HG03520 (cell line): ENCODE results near the gene ULK4.
"Not testable (repeated sequence)": the region's sequence is repeated elsewhere in the genome, so short reads cannot be mapped to it uniquely, and the experiment has no call there.

ENCODE experiments used
- ATAC-seq: cut with Tn5 transposase; IDR thresholded peaks from one replicate; pipeline ENCODE4 v1.9.1; 2021; ENCODE audit warnings: mild to moderate bottlenecking, moderate library complexity; ENCODE audit not compliant: unreplicated experiment

ULK4 gene

GRCh38 chr3:41583014-41583413 is 378.9 kb downstream of the ULK4 start:
- ATAC-seq: no peak

GRCh38 chr3:41581700-41582099 is 380.2 kb downstream of the ULK4 start:
- ATAC-seq: peak; percentile 99

GRCh38 chr3:41580274-41580959 is 381.5 kb downstream of the ULK4 start:
- no peak for ATAC-seq

GRCh38 chr3:41579861-41580260 is 382.0 kb downstream of the ULK4 start:
- no peak for ATAC-seq

- no peak for ATAC-seq
These were observed 383.1 kb downstream of the ULK4 start for GRCh38 chr3:41578798-41579197.

- no peak for ATAC-seq
These were observed 386.2 kb downstream of the ULK4 start for GRCh38 chr3:41575724-41576123.

- ATAC-seq: no peak
These were observed 387.0 kb downstream of the ULK4 start for GRCh38 chr3:41574900-41575299.

- no peak for ATAC-seq
These were observed 388.3 kb downstream of the ULK4 start for GRCh38 chr3:41573591-41573990.

GRCh38 chr3:41572092-41572491 is 389.8 kb downstream of the ULK4 start:
- ATAC-seq: no peak

GRCh38 chr3:41569632-41570305 is 392.1 kb downstream of the ULK4 start:
- no peak for ATAC-seq

GRCh38 chr3:41565948-41566514 is 395.9 kb downstream of the ULK4 start:
- no peak for ATAC-seq

- no peak for ATAC-seq
These were observed 396.9 kb downstream of the ULK4 start for GRCh38 chr3:41565003-41565402.

- ATAC-seq: not testable (repeated sequence)
These were observed 405.7 kb downstream of the ULK4 start for GRCh38 chr3:41556245-41556644.

- ATAC-seq: no peak
These were observed 428.9 kb downstream of the ULK4 start for GRCh38 chr3:41532976-41533375.

GRCh38 chr3:41526995-41527573 is 434.8 kb downstream of the ULK4 start:
- ATAC-seq: no peak

GRCh38 chr3:41525303-41526064 is 436.4 kb downstream of the ULK4 start:
- ATAC-seq: no peak

- no peak for ATAC-seq
These were observed 438.0 kb downstream of the ULK4 start for GRCh38 chr3:41523897-41524296.

GRCh38 chr3:41522612-41523011 is 439.3 kb downstream of the ULK4 start:
- ATAC-seq: peak; percentile 59

- ATAC-seq: no peak
These were observed 440.8 kb downstream of the ULK4 start for GRCh38 chr3:41521010-41521655.

- no peak for ATAC-seq
These were observed 442.2 kb downstream of the ULK4 start for GRCh38 chr3:41519746-41520145.

- ATAC-seq: no peak
These were observed 443.3 kb downstream of the ULK4 start for GRCh38 chr3:41518626-41519025.
